ENCODE data around the gene FAM120A. TPM values are rescaled to one million over a fixed set of nuclear protein-coding genes. Genes with fewer than 3 reads are reported as not detected.

The FAM120A gene
- total and polyA plus RNA-seq, 2 of the 13 experiments (the other 11 are each of a cell fraction or from before 2014, with no cell fraction given), result 41.3 to 44.4 TPM

GRCh38 chr9:93574900-93575795 lies 123.7 kb downstream of the FAM120A start (continued):
- 0 out of 2 replicates have a peak, but pooled peaks have one; percentile 18 for TF ChIP-seq ZNF263 (CRISPR knock-in tag; IDR thresholded peaks at IDR 0.05)
- no peak for TF ChIP-seq CHD4 (IDR thresholded peaks at IDR 0.05; ENCODE audit: borderline replicate concordance, low read length)
- TF ChIP-seq ZNF574 (CRISPR knock-in tag; IDR thresholded peaks at IDR 0.05), result 0 out of 2 replicates have a peak, but pooled peaks have one; percentile 24
- TF ChIP-seq NR1H2 (CRISPR knock-in tag; IDR thresholded peaks at IDR 0.05; ENCODE audit: borderline replicate concordance, low read depth), result no peak
- no peak for TF ChIP-seq HDAC6 (IDR thresholded peaks at IDR 0.05; ENCODE audit: low read depth, low read length)
- no peak for TF ChIP-seq ZNF350 (CRISPR knock-in tag; IDR thresholded peaks at IDR 0.05; ENCODE audit: borderline replicate concordance, low read depth)
- TF ChIP-seq SRSF1 (optimal IDR thresholded peaks at IDR 0.05; ENCODE audit: low read depth, low read length), result no peak
- no peak for TF ChIP-seq ZNF782 (CRISPR knock-in tag; IDR thresholded peaks at IDR 0.05; ENCODE audit: borderline replicate concordance)

GRCh38 chr9:93575796-93576257 lies 124.3 kb downstream of the FAM120A start:
- Histone ChIP-seq H3K79me2 (ENCODE audit: insufficient read depth, low read length) (peaks cover 17% of the 10 kb centered on the region), H3K4me1 (ENCODE audit: insufficient read depth, low read length) (peaks cover 42% of the 10 kb centered on the region), H3K27ac (ENCODE audit: extremely low read length, insufficient read depth, low read length) (peak overlapping the region; percentile 58), H3K9ac (ENCODE audit: insufficient read depth, low read depth, low read length) (peak overlapping the region; percentile 89), H4K20me1 (ENCODE audit: insufficient read depth, low read length) (peaks cover 13% of the 10 kb centered on the region), H3K27me3 (ENCODE audit: control insufficient read depth in 1 of 2, insufficient read depth in 2 of 2, low read length in 2 of 2) (no peaks in the 10 kb centered on the region; a peak in 1 of 5 replicates), H3K36me3 (replicated peaks in 1 of 2; ENCODE audit: control insufficient read depth in 1 of 2, insufficient read depth in 2 of 2, low read length in 2 of 2) (no peaks in the 10 kb centered on the region), H3K4me3 (replicated peaks in 1 of 3; ENCODE audit: insufficient read depth in 1 of 3, low read depth in 2 of 3, low read length in 3 of 3) (peak overlapping the region; percentile 82 to 94 (median 83)), H3K4me2 (ENCODE audit: low read depth, low read length) (peak overlapping the region; percentile 86), H3K9me3 (ENCODE audit: low read length) (peaks cover 7% of the 10 kb centered on the region; the same call in 1 of the 2 replicates), H2AFZ (ENCODE audit: low read length) (peak overlapping the region; percentile 54)
- WGBS (ENCODE audit: low lambda C conversion rate), result under 1% methylated on average over 26 of the region's 26 CpGs
- no peak for FAIRE-seq
- in situ Hi-C loops (cut with HindIII; ENCODE audit: extremely low pct_ligation_motif_present, low pct_unique_long_range_greater_than_20kb), result no loop called here
- POLR2A ChIA-PET, result interaction anchor here (1.5 kb wide), 1 partner anchor 9 kb away, joined by 11 read pairs; no protein-coding TSS in a partner anchor
- no peak for DNase-seq (ENCODE audit: low spot score)
- ATAC-seq, result no peak; the same call in 2 of the 3 replicates
- CTCF ChIA-PET (ENCODE audit: low intra/inter-chr PET ratio, low total read pairs), result no interaction called here
- BruUV-seq (replicated peaks), result no TSS peak
- intact Hi-C loops (cut with micrococcal nuclease; ENCODE audit: unreplicated experiment), result no loop called here
- TF ChIP-seq GABPB1 (CRISPR knock-in tag; IDR thresholded peaks at IDR 0.05), result 0 out of 2 replicates have a peak, but pooled peaks have one; percentile 7
- peak; percentile 38; the same call in 1 of the 2 replicates for TF ChIP-seq YEATS4 (CRISPR knock-in tag; IDR thresholded peaks at IDR 0.05; ENCODE audit: borderline replicate concordance)
- 0 out of 2 replicates have a peak, but pooled peaks have one; percentile 23 for TF ChIP-seq ZNF572 (CRISPR knock-in tag; IDR thresholded peaks at IDR 0.05)
- TF ChIP-seq TCF12 (IDR thresholded peaks at IDR 0.05), result no peak
- no peak for TF ChIP-seq TCF12 (CRISPR knock-in tag; IDR thresholded peaks at IDR 0.05)
- no peak for TF ChIP-seq THYN1 (CRISPR knock-in tag; IDR thresholded peaks at IDR 0.05; ENCODE audit: borderline replicate concordance, low read depth)
- TF ChIP-seq KDM2A (CRISPR knock-in tag; IDR thresholded peaks at IDR 0.05; ENCODE audit: borderline replicate concordance, low read depth), result peak; percentile 55
- TF ChIP-seq PHF8 (CRISPR knock-in tag; IDR thresholded peaks at IDR 0.05), result peak; percentile 67
- TF ChIP-seq RXRA (CRISPR knock-in tag; IDR thresholded peaks at IDR 0.05), result peak; percentile 11; the same call in 1 of the 2 replicates
- TF ChIP-seq ATF1 (CRISPR knock-in tag; IDR thresholded peaks at IDR 0.05), result no peak

Data from HepG2 (cell line).